HFF-Myc (cell line): ENCODE data around the gene FAM83B.

Experiments used
- DNase-seq: peaks from one replicate; pipeline ENCODE4 v3.0.0-alpha.2; 2011; ENCODE audit warnings: low read depth; ENCODE audit errors: extremely low read depth
- H3K4me3 ChIP-seq: replicated peaks from 2 replicates; pipeline ENCODE4 v1.5.1; 2011; ENCODE audit warnings: low read depth, mild to moderate bottlenecking, control low read depth, low read length
- TF ChIP-seq, protein P1 (sequence below): IDR thresholded peaks from 2 replicates; pipeline ENCODE4 v1.5.1; 2012; ENCODE audit warnings: mild to moderate bottlenecking, low read depth, low read length, control low read depth; ENCODE audit errors: missing control alignments

The FAM83B gene

DNA sequence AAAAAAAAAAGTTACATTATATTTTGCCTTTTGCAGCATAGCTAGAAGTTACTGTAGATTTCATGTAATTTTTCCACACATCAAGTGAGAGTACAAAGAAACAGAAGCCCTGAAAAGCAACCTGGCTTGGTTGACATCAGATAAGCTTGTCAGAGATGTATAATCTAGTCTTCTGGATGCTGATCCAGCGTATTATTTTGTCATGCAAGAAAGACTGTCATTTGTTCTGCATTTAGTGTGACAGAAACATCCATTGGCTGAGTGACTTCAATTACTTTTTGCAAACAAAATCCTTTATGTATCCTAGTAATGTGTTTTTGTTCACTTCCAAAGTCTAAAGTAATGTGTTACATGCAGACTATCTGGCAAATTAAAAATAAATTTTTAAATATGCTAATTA is 75.3 kb downstream of the FAM83B start:
- DNase-seq: no peak
- H3K4me3 ChIP-seq: no peak overlapping the region
- TF ChIP-seq, protein P1, sequence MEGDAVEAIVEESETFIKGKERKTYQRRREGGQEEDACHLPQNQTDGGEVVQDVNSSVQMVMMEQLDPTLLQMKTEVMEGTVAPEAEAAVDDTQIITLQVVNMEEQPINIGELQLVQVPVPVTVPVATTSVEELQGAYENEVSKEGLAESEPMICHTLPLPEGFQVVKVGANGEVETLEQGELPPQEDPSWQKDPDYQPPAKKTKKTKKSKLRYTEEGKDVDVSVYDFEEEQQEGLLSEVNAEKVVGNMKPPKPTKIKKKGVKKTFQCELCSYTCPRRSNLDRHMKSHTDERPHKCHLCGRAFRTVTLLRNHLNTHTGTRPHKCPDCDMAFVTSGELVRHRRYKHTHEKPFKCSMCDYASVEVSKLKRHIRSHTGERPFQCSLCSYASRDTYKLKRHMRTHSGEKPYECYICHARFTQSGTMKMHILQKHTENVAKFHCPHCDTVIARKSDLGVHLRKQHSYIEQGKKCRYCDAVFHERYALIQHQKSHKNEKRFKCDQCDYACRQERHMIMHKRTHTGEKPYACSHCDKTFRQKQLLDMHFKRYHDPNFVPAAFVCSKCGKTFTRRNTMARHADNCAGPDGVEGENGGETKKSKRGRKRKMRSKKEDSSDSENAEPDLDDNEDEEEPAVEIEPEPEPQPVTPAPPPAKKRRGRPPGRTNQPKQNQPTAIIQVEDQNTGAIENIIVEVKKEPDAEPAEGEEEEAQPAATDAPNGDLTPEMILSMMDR: no peak

DNA sequence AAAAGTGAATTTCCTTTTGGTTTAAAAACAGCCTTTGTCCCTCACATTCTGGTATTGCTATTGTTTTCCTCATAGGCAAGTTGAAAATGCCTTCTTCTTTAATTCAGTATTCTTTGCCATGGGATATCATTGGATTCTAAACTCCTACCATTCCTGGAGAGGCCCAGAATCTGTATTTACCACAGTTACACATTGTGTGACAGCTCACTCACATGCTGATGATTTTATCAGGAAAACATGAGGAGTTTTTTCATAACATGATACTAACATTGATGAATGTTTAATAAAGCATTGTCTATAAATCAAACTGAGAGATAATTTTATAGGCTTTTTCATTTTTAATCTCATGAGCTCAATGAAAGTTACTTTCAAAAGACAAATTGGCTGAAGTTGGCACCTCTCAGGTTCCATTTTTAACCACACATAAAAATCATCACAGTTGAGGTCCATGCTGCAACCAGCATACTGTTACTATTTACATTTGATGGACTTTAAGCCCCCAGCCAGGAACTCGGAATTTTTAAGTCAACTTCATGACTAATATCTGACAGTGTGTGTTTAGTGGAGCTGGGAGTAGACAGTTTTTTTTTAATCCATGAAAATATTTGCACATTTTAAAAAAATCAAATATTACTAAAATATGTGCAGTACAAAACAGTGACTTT is 82.8 kb downstream of the FAM83B start:
- TF ChIP-seq, protein P1: no peak
- no peak for DNase-seq
- H3K4me3 ChIP-seq: no peak overlapping the region

DNA sequence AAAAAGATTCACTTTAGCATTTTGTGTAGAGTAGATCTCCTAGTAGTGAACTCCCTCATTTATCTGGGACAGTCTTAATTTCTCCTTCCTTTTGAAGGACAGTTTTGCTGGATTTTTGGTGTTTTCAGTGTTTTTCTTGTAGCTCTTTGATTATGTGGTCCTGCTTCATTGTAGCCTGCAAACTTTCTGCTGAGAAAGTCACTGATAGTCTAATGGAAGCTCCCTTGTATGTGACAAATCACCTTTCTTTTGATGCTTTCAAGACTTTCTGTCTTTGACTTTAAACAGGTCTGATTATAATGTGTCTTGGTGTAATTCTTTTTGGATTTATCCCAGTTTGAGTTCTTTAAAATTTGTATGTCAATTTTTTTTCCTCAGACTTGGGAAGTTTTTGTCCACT is 86.1 kb downstream of the FAM83B start:
- H3K4me3 ChIP-seq: no peak overlapping the region
- TF ChIP-seq, protein P1: no peak
- DNase-seq: no peak

DNA sequence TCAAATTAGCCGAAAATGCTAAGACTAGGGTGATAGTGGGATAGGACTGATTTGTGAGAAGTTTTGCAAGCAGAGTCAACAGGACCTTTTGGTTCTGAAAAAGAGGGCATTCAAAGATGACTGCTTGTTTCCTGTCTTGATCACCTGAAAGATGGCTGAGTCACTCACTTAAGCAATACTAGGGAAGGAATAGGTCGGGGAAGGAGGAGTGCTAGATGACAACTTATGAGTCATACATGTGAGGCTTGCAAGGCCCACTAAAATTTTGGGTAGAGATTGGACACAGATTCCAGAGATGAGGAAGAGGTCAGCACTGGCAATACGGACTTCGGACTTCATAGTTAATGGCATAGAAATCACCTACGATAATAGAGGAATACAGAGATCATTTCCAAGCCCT is 89.2 kb downstream of the FAM83B start:
- TF ChIP-seq, protein P1: no peak
- DNase-seq: peak; percentile 52

DNA sequence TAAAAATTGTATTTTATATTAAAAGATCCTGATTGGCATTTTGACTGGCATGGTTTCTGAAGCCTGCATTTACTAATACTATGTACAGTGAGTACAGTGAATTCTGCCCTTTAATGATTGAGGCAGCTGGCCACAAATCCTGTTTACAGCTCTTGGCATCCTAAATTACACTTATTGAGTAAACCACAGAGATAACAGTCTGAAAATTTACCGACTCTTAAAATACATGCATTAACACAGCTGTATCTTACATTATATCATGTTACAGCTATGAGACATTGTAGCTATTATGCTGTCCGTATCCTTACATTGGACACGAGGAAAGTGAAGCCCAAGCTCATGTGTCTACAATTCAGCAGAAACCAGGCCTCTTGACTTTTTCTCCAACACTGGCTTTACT is 90.8 kb downstream of the FAM83B start:
- H3K4me3 ChIP-seq: no peak overlapping the region
- TF ChIP-seq, protein P1: no peak

More for the DNA sequence above, 89.2 kb downstream of the FAM83B start:
- H3K4me3 ChIP-seq: no peak overlapping the region

DNA sequence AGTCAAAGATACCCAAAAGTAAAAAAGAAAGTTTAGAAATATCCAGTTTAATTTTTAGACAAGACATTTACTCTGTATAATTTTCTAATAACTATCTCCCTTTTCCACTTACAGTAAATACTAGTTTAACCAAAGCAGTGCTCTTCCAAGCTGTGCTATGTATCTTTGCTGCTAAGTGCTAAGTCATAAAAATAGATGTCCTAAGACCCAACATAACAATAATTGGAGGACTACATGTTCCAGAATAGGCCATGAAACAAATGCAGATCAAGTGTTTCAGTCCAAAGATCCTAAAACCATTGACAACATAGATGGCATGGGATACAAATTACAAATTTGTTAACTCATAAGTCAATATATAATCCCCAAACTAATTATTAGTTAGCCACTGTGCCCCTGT is 111.1 kb downstream of the FAM83B start:
- no peak for DNase-seq
- TF ChIP-seq, protein P1: no peak
- H3K4me3 ChIP-seq: no peak overlapping the region

More for the DNA sequence above, 90.8 kb downstream of the FAM83B start:
- no peak for DNase-seq

DNA sequence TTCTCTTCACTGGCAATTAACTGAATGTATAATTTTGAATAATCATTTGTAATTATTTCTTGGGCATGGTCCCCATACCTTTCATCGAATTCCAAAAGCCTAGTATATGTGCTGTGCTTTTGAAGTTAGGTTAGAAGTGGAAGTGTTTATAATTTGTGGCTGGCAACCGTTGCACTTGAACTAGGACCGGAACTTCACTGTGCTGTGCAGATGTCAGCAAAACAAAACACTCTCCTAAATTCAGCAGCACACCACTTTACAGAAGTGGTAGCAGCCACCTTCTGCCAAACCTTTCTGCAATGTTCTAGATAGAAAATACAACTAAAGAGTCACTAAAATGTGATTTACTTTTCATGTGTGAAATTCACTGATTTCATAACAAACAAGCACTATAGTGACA is 111.9 kb downstream of the FAM83B start:
- no peak for DNase-seq
- TF ChIP-seq, protein P1: no peak
- no peak overlapping the region for H3K4me3 ChIP-seq
